Natural killer cell (primary cell): ENCODE results near the gene LAS1L. TPM values are rescaled to one million over a fixed set of nuclear protein-coding genes. Genes with fewer than 3 reads are reported as not detected.

Experiments used
- ATAC-seq, 3 donors: fragments of 150-1000 bp in 2 of 3; fragments of 200-7000 bp in 1 of 3; cut with Tn5 transposase; 1 replicate in 1 of 3; 2 replicates in 2 of 3; pipeline ENCODE4 v1.10.0; 2021; ENCODE audit warnings: mild to moderate bottlenecking in 2 of 3, moderate library complexity in 2 of 3
- DNase-seq, 2 donors: peaks; one replicate each; pipeline versions ENCODE4 v3.0.0 to v3.0.0-alpha.2; 2013 to 2021; ENCODE audit warnings: mixed read lengths in 1 of 2
- H3K27ac ChIP-seq: one replicate; pipeline ENCODE4 v1.5.1; 2013; ENCODE audit warnings: mild to moderate bottlenecking, low read length
- H3K27me3 ChIP-seq: one replicate; pipeline ENCODE4 v1.6.1; 2013; ENCODE audit warnings: low read length; ENCODE audit not compliant: control insufficient read depth, insufficient read depth
- H3K36me3 ChIP-seq: one replicate; pipeline ENCODE4 v1.6.1; 2013; ENCODE audit warnings: low read length; ENCODE audit not compliant: control insufficient read depth, insufficient read depth
- H3K4me1 ChIP-seq: one replicate; pipeline ENCODE4 v1.6.1; 2013; ENCODE audit warnings: low read length; ENCODE audit not compliant: control insufficient read depth, insufficient read depth
- H3K4me3 ChIP-seq: one replicate; pipeline ENCODE4 v1.5.1; 2013; ENCODE audit warnings: low read length
- H3K9me3 ChIP-seq: one replicate; pipeline ENCODE4 v1.6.1; 2013; ENCODE audit warnings: low read length; ENCODE audit not compliant: control insufficient read depth, insufficient read depth
- H3K27ac Mint-ChIP-seq, 2 donors: one replicate each; pipeline ENCODE4 v1.8.0; 2022; ENCODE audit warnings: mild to moderate bottlenecking in 2 of 2, mixed read lengths in 2 of 2, moderate library complexity in 1 of 2
- H3K27me3 Mint-ChIP-seq, 2 donors: one replicate each; pipeline ENCODE4 v1.8.0; 2022; ENCODE audit warnings: low read depth in 2 of 2, mixed read lengths in 2 of 2
- H3K36me3 Mint-ChIP-seq: one replicate; pipeline ENCODE4 v1.8.0; 2022; ENCODE audit warnings: mixed read lengths
- H3K4me1 Mint-ChIP-seq, 2 donors: one replicate each; pipeline ENCODE4 v1.8.0; 2022; ENCODE audit warnings: mixed read lengths in 2 of 2
- H3K4me3 Mint-ChIP-seq: one replicate; pipeline ENCODE4 v1.8.0; 2022; ENCODE audit warnings: mild to moderate bottlenecking, moderate library complexity, mixed read lengths
- H3K9me3 Mint-ChIP-seq, 2 donors: one replicate each; pipeline ENCODE4 v1.8.0; 2022; ENCODE audit warnings: mixed read lengths in 2 of 2
- CTCF ChIP-seq: fragments of 200-600 bp; IDR thresholded peaks from one replicate; pipeline ENCODE4 v1.8.0; 2022; ENCODE audit warnings: antibody characterized with exemption
- WGBS: methylation state at CpG from one replicate; pipeline ENCODE4 v1.1.7; 2013; ENCODE audit warnings: missing lambda C conversion rate; ENCODE audit not compliant: insufficient coverage; 5-methylcytosine and 5-hydroxymethylcytosine counted together
- intact Hi-C: fragments of 100-400 bp; cut with micrococcal nuclease; formaldehyde crosslinking; loops from one replicate; pipeline ENCODE4 v1.14.2; 2022
- total RNA-seq, 4 donors: library from RNA; stranded (reverse); fragments of 120-200 nt in 1 of 4; gene quantifications; one replicate each; pipeline versions ENCODE4 v1.2.3 to v1.2.4, GENCODE V29; 2013 to 2022

LAS1L gene
- total RNA-seq, 3 donors from 2014 or later (not counting 1 experiment from before 2014, with no cell fraction given): 37.6 to 42.7 (median 40.7) TPM

- Mint-ChIP-seq H3K4me1 (no peaks in the 10 kb centered on the region), H3K27me3 (peaks cover 8 to 9% of the 10 kb centered on the region in 2 donors), H3K27ac (no peak overlapping the region), H3K9me3 (no peaks in the 10 kb centered on the region), H3K36me3 (no peaks in the 10 kb centered on the region), H3K4me3 (no peak overlapping the region)
- Histone ChIP-seq H3K27ac (no peak overlapping the region), H3K4me3 (no peak overlapping the region), H3K27me3 (no peaks in the 10 kb centered on the region), H3K9me3 (no peaks in the 10 kb centered on the region), H3K36me3 (no peaks in the 10 kb centered on the region), H3K4me1 (no peaks in the 10 kb centered on the region)
- DNase-seq (no peak), ATAC-seq (no peak)
- 92% methylated on average over 1 of the region's 1 CpG for WGBS
- intact Hi-C loops: no loop called here
- no peak for TF ChIP-seq CTCF
These were observed 10.9 kb upstream of the LAS1L start for GRCh38 chrX:65545456-65545855.

GRCh38 chrX:65537229-65537628, 2.6 kb upstream of the LAS1L start:
- Histone ChIP-seq H3K9me3 (no peaks in the 10 kb centered on the region), H3K36me3 (no peaks in the 10 kb centered on the region), H3K27ac (no peak overlapping the region), H3K27me3 (no peaks in the 10 kb centered on the region), H3K4me1 (peaks cover 16% of the 10 kb centered on the region), H3K4me3 (no peak overlapping the region)
- 78% methylated on average over 3 of the region's 3 CpGs for WGBS
- H3K36me3 Mint-ChIP-seq: no peaks in the 10 kb centered on the region
- intact Hi-C loops: no loop called here
- no peak overlapping the region for H3K27ac Mint-ChIP-seq
- H3K9me3 Mint-ChIP-seq: no peaks in the 10 kb centered on the region
- H3K4me3 Mint-ChIP-seq: no peak overlapping the region
- no peak for DNase-seq
- ATAC-seq: no peak
- peaks cover 2 to 16% of the 10 kb centered on the region in 2 donors for H3K27me3 Mint-ChIP-seq
- peaks cover 15 to 23% of the 10 kb centered on the region in 2 donors for H3K4me1 Mint-ChIP-seq
- TF ChIP-seq CTCF: no peak

- H3K27me3 ChIP-seq: no peaks in the 10 kb centered on the region
- Mint-ChIP-seq H3K36me3 (no peaks in the 10 kb centered on the region), H3K4me1 (peaks cover 15 to 23% of the 10 kb centered on the region in 2 donors), H3K27ac (no peak overlapping the region), H3K4me3 (no peak overlapping the region), H3K9me3 (no peaks in the 10 kb centered on the region), H3K27me3 (peaks cover 0 to 12% of the 10 kb centered on the region in 2 donors)
- intact Hi-C loops: no loop called here
- 100% methylated on average over 3 of the region's 3 CpGs for WGBS
- no peak for DNase-seq
- H3K36me3 ChIP-seq: no peaks in the 10 kb centered on the region
- ATAC-seq: no peak
- no peaks in the 10 kb centered on the region for H3K9me3 ChIP-seq
- peaks cover 16% of the 10 kb centered on the region for H3K4me1 ChIP-seq
- TF ChIP-seq CTCF: no peak
- no peak overlapping the region for H3K27ac ChIP-seq
- H3K4me3 ChIP-seq: no peak overlapping the region
These were observed 1.7 kb upstream of the LAS1L start for GRCh38 chrX:65536291-65536690.

GRCh38 chrX:65532016-65532415, 2.6 kb downstream of the LAS1L start:
- H3K9me3 ChIP-seq: no peaks in the 10 kb centered on the region
- intact Hi-C loops: no loop called here
- peaks cover 11% of the 10 kb centered on the region for H3K36me3 ChIP-seq
- TF ChIP-seq CTCF: no peak
- H3K4me1 ChIP-seq: peaks cover 16% of the 10 kb centered on the region
- no peak overlapping the region for H3K4me3 ChIP-seq
- DNase-seq (no peak), ATAC-seq (no peak)
- WGBS: 78% methylated on average over 1 of the region's 3 CpGs
- peaks cover 15 to 23% of the 10 kb centered on the region in 2 donors for H3K4me1 Mint-ChIP-seq
- no peaks in the 10 kb centered on the region for H3K36me3 Mint-ChIP-seq
- no peaks in the 10 kb centered on the region for H3K27me3 ChIP-seq
- peaks cover 0 to 4% of the 10 kb centered on the region in 2 donors for H3K27me3 Mint-ChIP-seq
- H3K27ac Mint-ChIP-seq: peak overlapping the region in 1 of 2 donors; percentile 98
- no peak overlapping the region for H3K4me3 Mint-ChIP-seq
- H3K9me3 Mint-ChIP-seq: no peaks in the 10 kb centered on the region
- H3K27ac ChIP-seq: no peak overlapping the region
